Fibroblast of mammary gland (primary cell): Measurements from ENCODE around the gene C3orf49.

ENCODE experiments used
- DNase-seq: peaks from one replicate; pipeline ENCODE4 v3.0.0-alpha.2; 2010; ENCODE audit warnings: low read depth
- H3K4me3 ChIP-seq: 2 replicates; pipeline ENCODE4 v1.5.1; 2011; ENCODE audit warnings: low read depth, mild to moderate bottlenecking, low read length, moderate library complexity; ENCODE audit not compliant: control insufficient read depth
- CTCF ChIP-seq: conservative IDR thresholded peaks from 2 replicates; pipeline ENCODE4 v1.5.1; 2011; ENCODE audit warnings: low read depth, low read length, inconsistent platforms; ENCODE audit not compliant: control insufficient read depth, insufficient read depth

The C3orf49 gene

GRCh38 chr3:63864965-63865327 lies 45.8 kb downstream of the C3orf49 start:
- peak overlapping the region; percentile 76 for H3K4me3 ChIP-seq
- no peak for DNase-seq
- TF ChIP-seq CTCF: no peak

GRCh38 chr3:63867225-63867624 lies 48.1 kb downstream of the C3orf49 start:
- H3K4me3 ChIP-seq: no peak overlapping the region
- no peak for TF ChIP-seq CTCF
- DNase-seq: no peak

- no peak for TF ChIP-seq CTCF
- H3K4me3 ChIP-seq: no peak overlapping the region
- DNase-seq: no peak
Observed at GRCh38 chr3:63869940-63870614, 51.0 kb downstream of the C3orf49 start.

GRCh38 chr3:63870615-63871005 lies 51.5 kb downstream of the C3orf49 start:
- no peak for DNase-seq
- no peak overlapping the region for H3K4me3 ChIP-seq
- TF ChIP-seq CTCF: no peak

- DNase-seq: peak; percentile 87
Observed at GRCh38 chr3:63872135-63872924, 53.2 kb downstream of the C3orf49 start.

GRCh38 chr3:63874769-63875168 lies 55.7 kb downstream of the C3orf49 start:
- no peak for DNase-seq
- no peak for TF ChIP-seq CTCF
- H3K4me3 ChIP-seq: no peak overlapping the region

More at GRCh38 chr3:63872135-63872924, 53.2 kb downstream of the C3orf49 start:
- no peak overlapping the region for H3K4me3 ChIP-seq
- no peak for TF ChIP-seq CTCF

- no peak for TF ChIP-seq CTCF
- H3K4me3 ChIP-seq: no peak overlapping the region
- no peak for DNase-seq
Observed at GRCh38 chr3:63875510-63875909, 56.4 kb downstream of the C3orf49 start.
